ENCODE measurements around the gene GAL3ST2. TPM values are rescaled to one million over a fixed set of nuclear protein-coding genes. Genes with fewer than 3 reads are reported as not detected.
"Not testable (repeated sequence)": the region's sequence is repeated elsewhere in the genome, so short reads cannot be mapped to it uniquely, and the experiment has no call there.

Gene GAL3ST2
- total RNA-seq, 1 donor from 2014 or later = 0.84 TPM

- no peak overlapping the region for H3K27ac Mint-ChIP-seq
- peaks cover 27% of the 10 kb centered on the region for H3K9me3 Mint-ChIP-seq (ENCODE audit: low read depth)
- no peaks in the 10 kb centered on the region for H3K4me1 Mint-ChIP-seq (ENCODE audit: low read depth)
- peaks cover 3% of the 10 kb centered on the region for H3K36me3 Mint-ChIP-seq (ENCODE audit: insufficient read depth)
- TF ChIP-seq CTCF (IDR thresholded peaks at IDR 0.05; ENCODE audit: unreplicated experiment) = no peak
- peaks cover 20% of the 10 kb centered on the region for H3K27me3 Mint-ChIP-seq
- H3K4me3 Mint-ChIP-seq (ENCODE audit: low read depth) = no peak overlapping the region
- DNase-seq (ENCODE audit: low spot score, unreplicated experiment) = no peak
Observed at GRCh38 chr2:241827394-241827793, 50.8 kb downstream of the GAL3ST2 start.

GRCh38 chr2:241833101-241833663 lies 56.6 kb downstream of the GAL3ST2 start:
- H3K27ac Mint-ChIP-seq = no peak overlapping the region
- no peak overlapping the region for H3K4me3 Mint-ChIP-seq (ENCODE audit: low read depth)
- no peaks in the 10 kb centered on the region for H3K36me3 Mint-ChIP-seq (ENCODE audit: insufficient read depth)
- no peak for TF ChIP-seq CTCF (IDR thresholded peaks at IDR 0.05; ENCODE audit: unreplicated experiment)
- peaks cover 17% of the 10 kb centered on the region for H3K27me3 Mint-ChIP-seq
- no peak for DNase-seq (ENCODE audit: low spot score, unreplicated experiment)
- H3K9me3 Mint-ChIP-seq (ENCODE audit: low read depth) = peaks cover 9% of the 10 kb centered on the region
- H3K4me1 Mint-ChIP-seq (ENCODE audit: low read depth) = peaks cover 1% of the 10 kb centered on the region

GRCh38 chr2:241833756-241834526 lies 57.3 kb downstream of the GAL3ST2 start:
- H3K27me3 Mint-ChIP-seq = peaks cover 21% of the 10 kb centered on the region
- H3K4me3 Mint-ChIP-seq (ENCODE audit: low read depth); H3K4me1 Mint-ChIP-seq (ENCODE audit: low read depth); H3K9me3 Mint-ChIP-seq (ENCODE audit: low read depth); H3K36me3 Mint-ChIP-seq (ENCODE audit: insufficient read depth); DNase-seq (ENCODE audit: low spot score, unreplicated experiment); H3K27ac Mint-ChIP-seq: not testable (repeated sequence)

GRCh38 chr2:241834527-241835210 lies 58.0 kb downstream of the GAL3ST2 start:
- Mint-ChIP-seq H3K36me3 (ENCODE audit: insufficient read depth) (no peaks in the 10 kb centered on the region), H3K4me3 (ENCODE audit: low read depth) (no peak overlapping the region), H3K4me1 (ENCODE audit: low read depth) (peaks cover 1% of the 10 kb centered on the region), H3K27me3 (peaks cover 21% of the 10 kb centered on the region), H3K9me3 (ENCODE audit: low read depth) (peaks cover 7% of the 10 kb centered on the region), H3K27ac (no peak overlapping the region)
- no peak for DNase-seq (ENCODE audit: low spot score, unreplicated experiment)
- no peak for TF ChIP-seq CTCF (IDR thresholded peaks at IDR 0.05; ENCODE audit: unreplicated experiment)

GRCh38 chr2:241835611-241836010 lies 59.0 kb downstream of the GAL3ST2 start:
- H3K9me3 Mint-ChIP-seq (ENCODE audit: low read depth) = peaks cover 7% of the 10 kb centered on the region
- no peak for DNase-seq (ENCODE audit: low spot score, unreplicated experiment)
- H3K4me3 Mint-ChIP-seq (ENCODE audit: low read depth) = no peak overlapping the region
- peaks cover 24% of the 10 kb centered on the region for H3K27me3 Mint-ChIP-seq
- H3K27ac Mint-ChIP-seq = no peak overlapping the region
- H3K36me3 Mint-ChIP-seq (ENCODE audit: insufficient read depth) = no peaks in the 10 kb centered on the region
- no peak for TF ChIP-seq CTCF (IDR thresholded peaks at IDR 0.05; ENCODE audit: unreplicated experiment)
- peaks cover 1% of the 10 kb centered on the region for H3K4me1 Mint-ChIP-seq (ENCODE audit: low read depth)

Measured in progenitor cell of endocrine pancreas (in vitro differentiated cells).